Stimulated activated CD8-positive, alpha-beta memory T cell treated with anti-CD3 and anti-CD28 coated beads, Interleukin-4, amount 100 ng/mL, for 4 hours (primary cell): Measurements from ENCODE around the gene MACIR.

Experiments
- DNase-seq, 2 donors: peaks; one replicate each; pipeline ENCODE4 v3.0.0-alpha.2; 2020; ENCODE audit warnings: low read depth in 2 of 2, low spot score in 1 of 2

MACIR gene

GRCh38 chr5:103289024-103289423, 30.5 kb downstream of the MACIR start:
- no peak for DNase-seq

- no peak for DNase-seq
Measured at GRCh38 chr5:103290846-103291245, 32.3 kb downstream of the MACIR start.

- DNase-seq: no peak
Measured at GRCh38 chr5:103291606-103292005, 33.0 kb downstream of the MACIR start.

GRCh38 chr5:103293099-103293498, 34.5 kb downstream of the MACIR start:
- DNase-seq: no peak

- DNase-seq: no peak
Measured at GRCh38 chr5:103293719-103294118, 35.2 kb downstream of the MACIR start.

- no peak for DNase-seq
Measured at GRCh38 chr5:103294906-103295305, 36.3 kb downstream of the MACIR start.

- DNase-seq: no peak
Measured at GRCh38 chr5:103295424-103295823, 36.9 kb downstream of the MACIR start.

GRCh38 chr5:103295871-103296270, 37.3 kb downstream of the MACIR start:
- no peak for DNase-seq

- no peak for DNase-seq
Measured at GRCh38 chr5:103298117-103298516, 39.6 kb downstream of the MACIR start.

- no peak for DNase-seq
Measured at GRCh38 chr5:103298607-103299188, 40.1 kb downstream of the MACIR start.

- no peak for DNase-seq
Measured at GRCh38 chr5:103305809-103306208, 47.2 kb downstream of the MACIR start.

GRCh38 chr5:103307470-103307869, 48.9 kb downstream of the MACIR start:
- DNase-seq: no peak

- no peak for DNase-seq
Measured at GRCh38 chr5:103308774-103309173, 50.2 kb downstream of the MACIR start.

GRCh38 chr5:103313056-103313455, 54.5 kb downstream of the MACIR start:
- DNase-seq: no peak

- DNase-seq: no peak
Measured at GRCh38 chr5:103315455-103315854, 56.9 kb downstream of the MACIR start.

GRCh38 chr5:103327451-103327850, 68.9 kb downstream of the MACIR start:
- no peak for DNase-seq

- DNase-seq: no peak
Measured at GRCh38 chr5:103327893-103328292, 69.3 kb downstream of the MACIR start.
